Endothelial cell of umbilical vein (primary cell): ENCODE results near the gene RALGPS1. TPM values are rescaled to one million over a fixed set of nuclear protein-coding genes. Genes with fewer than 3 reads are reported as not detected.

Source experiments
- BruUV-seq: library from RNA; stranded (reverse); fragments of 400-500 nt; replicated peaks from 2 replicates; lab custom pipeline; 2021; lab: Mats Ljungman, UMichigan
- CTCF ChIA-PET: fragments of 300-600, 350-600 bp; sonication (Branson Sonifier 250); formaldehyde crosslinking; loops from one replicate; lab custom pipeline; 2021; ENCODE audit warnings: antibody characterized with exemption, inconsistent platforms; lab: Charles Lee
- POLR2A ChIA-PET: fragments of 300-600, 350-600 bp; sonication (Branson Sonifier 250); formaldehyde crosslinking; loops from one replicate; lab custom pipeline; 2021; ENCODE audit warnings: antibody characterized with exemption, inconsistent platforms; lab: Charles Lee
- DNase-seq: peaks from one replicate; pipeline ENCODE4 v3.0.0-alpha.2; 2011; ENCODE audit warnings: low read depth, low spot score
- FAIRE-seq: peaks from 2 replicates; lab custom pipeline; 2011; peaks lifted over from hg19 to GRCh38; lab: Jason Lieb, UNC
- H2AFZ ChIP-seq: 2 replicates; pipeline ENCODE4 v1.6.0; 2012; ENCODE audit warnings: low read depth, low read length, control low read depth, inconsistent platforms
- H3K27ac ChIP-seq: 2 replicates; pipeline ENCODE4 v1.5.1; 2011; ENCODE audit warnings: low read depth, mild to moderate bottlenecking, control low read depth, low read length, moderate library complexity; ENCODE audit not compliant: insufficient read depth
- H3K27me3 ChIP-seq, 2 experiments: 2 replicates each; pipeline versions ENCODE4 v1.6.0 to v1.6.1; 2011; ENCODE audit warnings: low read length in 2 of 2, mixed read lengths in 1 of 2; ENCODE audit not compliant: control insufficient read depth in 2 of 2, insufficient read depth in 2 of 2
- H3K36me3 ChIP-seq, 2 experiments: 2 replicates in 1 of 2; 3 replicates in 1 of 2; pipeline ENCODE4 v1.5.1; 2011; ENCODE audit warnings: low read length in 2 of 2, mild to moderate bottlenecking in 1 of 2, moderate library complexity in 1 of 2; ENCODE audit not compliant: control insufficient read depth in 2 of 2, insufficient read depth in 2 of 2; ENCODE audit errors: extremely low read depth in 1 of 2
- H3K4me1 ChIP-seq: 3 replicates; pipeline ENCODE4 v1.5.1; 2011; ENCODE audit warnings: mild to moderate bottlenecking, low read length; ENCODE audit not compliant: control insufficient read depth, insufficient read depth; ENCODE audit errors: extremely low read depth
- H3K4me2 ChIP-seq: 2 replicates; pipeline ENCODE4 v1.6.1; 2011; ENCODE audit warnings: low read length, control low read depth, mixed read lengths; ENCODE audit not compliant: insufficient read depth
- H3K4me3 ChIP-seq, 3 experiments: fragments of 200-600 bp in 1 of 3; sonication (generic), shearing (Covaris generic) in 1 of 3; replicated peaks in 1 of 3; 2 replicates each; pipeline ENCODE4 v1.5.1; 2011 to 2016; ENCODE audit warnings: control low read depth in 3 of 3, low read length in 3 of 3, mild to moderate bottlenecking in 2 of 3, inconsistent platforms in 1 of 3, low read depth in 1 of 3, moderate library complexity in 1 of 3; ENCODE audit not compliant: insufficient read depth in 1 of 3
- H3K79me2 ChIP-seq: 2 replicates; pipeline ENCODE4 v1.6.0; 2012; ENCODE audit warnings: low read length, inconsistent platforms; ENCODE audit not compliant: control insufficient read depth, insufficient read depth
- H3K9ac ChIP-seq: replicated peaks from 2 replicates; pipeline ENCODE3; 2011; ENCODE audit warnings: low read length, control low read depth; ENCODE audit not compliant: insufficient read depth; ENCODE audit errors: extremely low read depth
- H3K9me1 ChIP-seq: replicated peaks from 3 replicates; pipeline ENCODE4 v1.6.0; 2011; ENCODE audit warnings: mild to moderate bottlenecking, low read length; ENCODE audit not compliant: control insufficient read depth, insufficient read depth; ENCODE audit errors: extremely low read depth
- H3K9me3 ChIP-seq: replicated peaks from 2 replicates; pipeline ENCODE4 v1.5.1; 2012; ENCODE audit warnings: low read length, inconsistent platforms; ENCODE audit not compliant: control insufficient read depth, insufficient read depth
- H4K20me1 ChIP-seq: replicated peaks from 2 replicates; pipeline ENCODE3; 2011; ENCODE audit warnings: mild to moderate bottlenecking, low read length; ENCODE audit not compliant: control insufficient read depth, insufficient read depth; ENCODE audit errors: extremely low read depth
- CTCF ChIP-seq, 2 donors: IDR thresholded peaks; 1 replicate in 1 of 2; 2 replicates in 1 of 2; pipeline ENCODE4 v1.5.1; 2011; ENCODE audit warnings: low read length in 2 of 2, mild to moderate bottlenecking in 2 of 2, moderate library complexity in 2 of 2, control low read depth in 1 of 2, inconsistent platforms in 1 of 2, low read depth in 1 of 2; ENCODE audit not compliant: insufficient read depth in 1 of 2; ENCODE audit errors: extremely low read depth in 1 of 2
- EZH2 ChIP-seq: IDR thresholded peaks from 2 replicates; pipeline ENCODE4 v1.6.1; 2012; ENCODE audit warnings: borderline replicate concordance, low read depth, mild to moderate bottlenecking, moderate library complexity, low read length, inconsistent platforms; ENCODE audit not compliant: severe bottlenecking
- FOS ChIP-seq: IDR thresholded peaks from 2 replicates; pipeline ENCODE4 v1.6.1; 2011; ENCODE audit warnings: mild to moderate bottlenecking, low read length, moderate library complexity, borderline replicate concordance; ENCODE audit not compliant: insufficient read depth
- GATA2 ChIP-seq: IDR thresholded peaks from 2 replicates; pipeline ENCODE4 v1.7.0; 2011; ENCODE audit warnings: low read depth, mild to moderate bottlenecking, moderate library complexity, mixed read lengths, low read length; ENCODE audit not compliant: insufficient read length, insufficient read depth
- JUN ChIP-seq: IDR thresholded peaks from 2 replicates; pipeline ENCODE4 v1.6.1; 2011; ENCODE audit warnings: borderline replicate concordance, low read depth; ENCODE audit not compliant: insufficient read length, insufficient read depth
- MAX ChIP-seq: IDR thresholded peaks from 2 replicates; pipeline ENCODE4 v1.6.1; 2011; ENCODE audit not compliant: insufficient read depth, insufficient read length
- MYC ChIP-seq: IDR thresholded peaks from one replicate; pipeline ENCODE4 v1.6.1; 2011; ENCODE audit warnings: mild to moderate bottlenecking, low read depth, low read length
- POLR2A ChIP-seq: IDR thresholded peaks from 2 replicates; pipeline ENCODE4 v1.6.1; 2012; ENCODE audit warnings: low read depth, mild to moderate bottlenecking, control low read depth, low read length
- POLR2AphosphoS5 ChIP-seq: IDR thresholded peaks from 2 replicates; pipeline ENCODE4 v1.6.1; 2012; ENCODE audit warnings: low read depth, mild to moderate bottlenecking, control low read depth, low read length, moderate library complexity; ENCODE audit not compliant: insufficient read depth
- dilution Hi-C: fragments of 300-500 bp; cut with MboI; formaldehyde crosslinking; loops from one replicate; pipeline ENCODE4 v1.15.0; 2019; ENCODE audit warnings: low sequenced_read_pairs; ENCODE audit not compliant: extremely low pct_ligation_motif_present
- intact Hi-C: fragments of 100-400 bp; cut with micrococcal nuclease; formaldehyde crosslinking; loops from one replicate; pipeline ENCODE4 v1.10.0; 2022
- polyA plus RNA-seq, 4 experiments: library from polyadenylated mRNA; depleted of rRNA in 3 of 4; stranded (reverse) in 3 of 4; unstranded in 1 of 4; fragments of >200 nt; gene quantifications; 2 replicates each; pipeline versions ENCODE4 v1.2.1 to v1.2.3, GENCODE V29; 2011 to 2012; ENCODE audit warnings: missing spikeins in 1 of 4
- total RNA-seq: library from RNA; stranded (reverse); gene quantifications from 2 replicates; pipeline ENCODE4 v1.2.3, GENCODE V29; 2021

The RALGPS1 gene
- total and polyA plus RNA-seq, 2 donors (not counting 3 experiments of a cell fraction or from before 2014, with no cell fraction given), result 3.8 to 5.5 TPM

- no peaks in the 10 kb centered on the region for H3K27me3 ChIP-seq
- intact Hi-C loops, result no loop called here
- no peak overlapping the region for H3K27ac ChIP-seq
- FAIRE-seq (no peak), DNase-seq (no peak)
- dilution Hi-C loops, result no loop called here
- no peak overlapping the region for H3K4me2 ChIP-seq
- no peak overlapping the region for H3K4me3 ChIP-seq
- no peaks in the 10 kb centered on the region for H4K20me1 ChIP-seq
- H3K4me1 ChIP-seq, result no peaks in the 10 kb centered on the region
- no peaks in the 10 kb centered on the region for H3K36me3 ChIP-seq
- no peaks in the 10 kb centered on the region for H3K9me1 ChIP-seq
- H3K9ac ChIP-seq, result no peak overlapping the region
- ChIA-PET POLR2A (no interaction called here), CTCF (interaction anchor here (0.7 kb wide), 1 partner anchor 128 kb away, joined by 3 read pairs; no protein-coding TSS in a partner anchor)
- no TSS peak for BruUV-seq
- H3K79me2 ChIP-seq, result no peaks in the 10 kb centered on the region
- H2AFZ ChIP-seq, result no peak overlapping the region
- H3K9me3 ChIP-seq, result no peaks in the 10 kb centered on the region
- TF ChIP-seq GATA2, result no peak
- TF ChIP-seq FOS, result no peak
- TF ChIP-seq POLR2A, result no peak
- no peak for TF ChIP-seq CTCF (IDR thresholded peaks at IDR 0.05; ENCODE audit: extremely low read depth in 1 of 2, insufficient read depth in 1 of 2, low read depth in 1 of 2, low read length in 2 of 2)
- TF ChIP-seq MYC, result no peak
- no peak for TF ChIP-seq JUN
Measured at GRCh38 chr9:127085186-127085585, 170.6 kb downstream of the RALGPS1 start.

GRCh38 chr9:127086771-127087170 lies 172.2 kb downstream of the RALGPS1 start:
- Histone ChIP-seq H3K9me3 (no peaks in the 10 kb centered on the region), H3K9ac (no peak overlapping the region), H2AFZ (no peak overlapping the region), H3K36me3 (peaks cover 0 to 3% of the 10 kb centered on the region in 2 experiments), H4K20me1 (no peaks in the 10 kb centered on the region), H3K4me2 (no peak overlapping the region), H3K27ac (no peak overlapping the region), H3K79me2 (no peaks in the 10 kb centered on the region), H3K4me1 (no peaks in the 10 kb centered on the region), H3K27me3 (no peaks in the 10 kb centered on the region), H3K4me3 (no peak overlapping the region), H3K9me1 (no peaks in the 10 kb centered on the region)
- ChIA-PET CTCF (no interaction called here), POLR2A (no interaction called here)
- dilution Hi-C loops (no loop called here), intact Hi-C loops (no loop called here)
- DNase-seq (no peak), FAIRE-seq (no peak)
- TF ChIP-seq GATA2, result no peak
- TF ChIP-seq EZH2, result no peak
- no peak for TF ChIP-seq JUN
- no peak for TF ChIP-seq POLR2A
- TF ChIP-seq FOS, result no peak
- TF ChIP-seq POLR2AphosphoS5, result no peak
- no peak for TF ChIP-seq MAX
- no peak for TF ChIP-seq CTCF (IDR thresholded peaks at IDR 0.05; ENCODE audit: extremely low read depth in 1 of 2, insufficient read depth in 1 of 2, low read depth in 1 of 2, low read length in 2 of 2)
- TF ChIP-seq MYC, result no peak
- no TSS peak for BruUV-seq
